Measurements from ENCODE around the gene MAGI3. TPM values are rescaled to one million over a fixed set of nuclear protein-coding genes. Genes with fewer than 3 reads are reported as not detected.

The MAGI3 gene
- total and polyA plus RNA-seq, 9 donors: 5.3 to 20.8 (median 15.4) TPM

DNA sequence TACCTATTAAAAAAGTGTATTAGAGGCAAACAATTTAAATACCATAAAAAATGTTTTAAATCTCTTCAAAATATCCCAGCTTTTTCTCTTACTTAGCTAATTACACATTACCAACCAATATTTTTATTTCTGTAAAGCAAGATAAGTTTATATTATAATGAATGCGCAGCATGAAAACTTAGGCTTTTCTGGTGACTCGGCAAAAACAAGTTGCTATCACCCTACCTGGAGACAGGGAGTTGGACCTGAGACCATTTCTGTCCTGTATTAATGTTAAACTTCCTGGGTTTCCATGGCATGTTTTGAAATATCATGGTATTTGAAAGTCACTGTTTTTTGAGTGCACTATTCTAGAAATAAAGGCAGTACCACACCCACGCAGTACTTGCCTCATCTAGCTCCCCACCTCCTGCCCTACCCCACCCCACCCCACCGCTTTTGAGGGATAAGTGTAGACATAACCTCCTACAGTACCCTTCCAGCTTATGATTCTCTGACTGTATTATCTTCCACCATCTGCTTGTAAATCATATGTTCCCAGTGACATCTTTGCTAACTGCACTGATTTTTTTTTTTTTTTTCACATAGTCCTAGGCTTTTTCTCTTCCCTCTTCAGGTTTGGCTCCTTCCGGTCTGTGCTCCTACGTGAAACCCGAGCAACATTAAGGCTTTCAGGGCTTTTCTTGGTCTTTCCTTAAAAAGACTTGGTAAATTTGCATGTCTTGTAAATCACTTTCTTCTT, 291.5 kb downstream of the MAGI3 start:
- 93 to 96% (median 96%) methylated on average over 7 of the region's 7 CpGs for WGBS, 3 donors
- no peak for DNase-seq
- TF ChIP-seq EP300 (IDR thresholded peaks at IDR 0.05) (no peak), POLR2A (IDR thresholded peaks at IDR 0.05) (no peak)
- TF ChIP-seq, protein P1, sequence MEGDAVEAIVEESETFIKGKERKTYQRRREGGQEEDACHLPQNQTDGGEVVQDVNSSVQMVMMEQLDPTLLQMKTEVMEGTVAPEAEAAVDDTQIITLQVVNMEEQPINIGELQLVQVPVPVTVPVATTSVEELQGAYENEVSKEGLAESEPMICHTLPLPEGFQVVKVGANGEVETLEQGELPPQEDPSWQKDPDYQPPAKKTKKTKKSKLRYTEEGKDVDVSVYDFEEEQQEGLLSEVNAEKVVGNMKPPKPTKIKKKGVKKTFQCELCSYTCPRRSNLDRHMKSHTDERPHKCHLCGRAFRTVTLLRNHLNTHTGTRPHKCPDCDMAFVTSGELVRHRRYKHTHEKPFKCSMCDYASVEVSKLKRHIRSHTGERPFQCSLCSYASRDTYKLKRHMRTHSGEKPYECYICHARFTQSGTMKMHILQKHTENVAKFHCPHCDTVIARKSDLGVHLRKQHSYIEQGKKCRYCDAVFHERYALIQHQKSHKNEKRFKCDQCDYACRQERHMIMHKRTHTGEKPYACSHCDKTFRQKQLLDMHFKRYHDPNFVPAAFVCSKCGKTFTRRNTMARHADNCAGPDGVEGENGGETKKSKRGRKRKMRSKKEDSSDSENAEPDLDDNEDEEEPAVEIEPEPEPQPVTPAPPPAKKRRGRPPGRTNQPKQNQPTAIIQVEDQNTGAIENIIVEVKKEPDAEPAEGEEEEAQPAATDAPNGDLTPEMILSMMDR (IDR thresholded peaks at IDR 0.05): no peak
- Histone ChIP-seq H3K9me3 (no peaks in the 10 kb centered on the region), H3K4me1 (ENCODE audit: insufficient read depth) (peaks cover 3% of the 10 kb centered on the region), H3K4me3 (no peak overlapping the region), H3K27me3 (no peaks in the 10 kb centered on the region), H3K36me3 (no peaks in the 10 kb centered on the region), H3K27ac (no peak overlapping the region)
- intact Hi-C loops (cut with DNase I): loop anchor here in 2 of 4 donors (5.0 to 10.0 kb wide), 4 partner anchors 223 to 1974 kb away; partner anchors contain the start of genes AP4B1 (in 1 of the 2) and DCLRE1B (in 1 of the 2)

DNA sequence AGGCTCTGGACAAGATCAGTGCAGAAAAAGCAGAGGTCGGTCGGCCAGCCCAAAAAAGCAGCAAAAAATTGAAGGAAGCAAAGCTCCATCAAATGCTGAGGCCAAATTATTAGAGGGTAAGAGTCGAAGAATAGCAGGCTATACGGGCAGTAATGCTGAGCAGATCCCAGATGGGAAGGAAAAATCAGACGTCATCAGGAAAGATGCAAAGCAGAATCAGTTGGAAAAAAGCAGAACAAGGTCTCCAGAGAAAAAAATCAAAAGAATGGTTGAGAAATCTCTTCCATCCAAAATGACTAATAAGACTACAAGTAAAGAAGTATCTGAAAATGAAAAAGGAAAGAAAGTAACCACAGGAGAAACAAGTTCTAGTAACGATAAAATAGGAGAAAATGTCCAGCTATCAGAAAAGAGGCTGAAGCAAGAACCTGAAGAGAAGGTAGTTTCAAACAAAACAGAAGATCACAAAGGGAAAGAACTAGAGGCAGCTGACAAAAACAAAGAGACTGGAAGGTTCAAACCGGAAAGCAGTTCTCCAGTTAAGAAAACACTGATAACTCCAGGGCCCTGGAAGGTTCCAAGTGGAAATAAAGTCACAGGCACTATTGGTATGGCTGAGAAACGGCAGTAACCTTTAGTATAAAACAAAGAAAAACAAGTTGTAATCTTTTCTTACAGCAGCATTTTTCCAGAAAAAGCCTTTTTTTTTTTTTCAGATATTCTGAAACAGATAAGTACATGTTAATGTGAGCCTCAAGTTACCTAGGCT, 293.3 kb downstream of the MAGI3 start:
- DNase-seq: peak in 2 of 5 donors; percentile 18 to 19
- no peaks in the 10 kb centered on the region for H3K36me3 ChIP-seq
- WGBS, 3 donors: 29 to 32% (median 30%) methylated on average over 8 of the region's 8 CpGs
- intact Hi-C loops (cut with DNase I): loop anchor here in 2 of 4 donors (5.0 to 10.0 kb wide), 4 partner anchors 221 to 1976 kb away; partner anchors contain the start of genes AP4B1 (in 1 of the 2) and DCLRE1B (in 1 of the 2)
- peak overlapping the region; percentile 48 to 74 for H3K27ac ChIP-seq
- H3K27me3 ChIP-seq: no peaks in the 10 kb centered on the region
- no peak for TF ChIP-seq POLR2A (IDR thresholded peaks at IDR 0.05)
- TF ChIP-seq, protein P1 (IDR thresholded peaks at IDR 0.05): no peak
- no peak for TF ChIP-seq EP300 (IDR thresholded peaks at IDR 0.05)
- H3K4me3 ChIP-seq: no peak overlapping the region
- peaks cover 3% of the 10 kb centered on the region for H3K4me1 ChIP-seq (ENCODE audit: insufficient read depth)
- H3K9me3 ChIP-seq: no peaks in the 10 kb centered on the region

DNA sequence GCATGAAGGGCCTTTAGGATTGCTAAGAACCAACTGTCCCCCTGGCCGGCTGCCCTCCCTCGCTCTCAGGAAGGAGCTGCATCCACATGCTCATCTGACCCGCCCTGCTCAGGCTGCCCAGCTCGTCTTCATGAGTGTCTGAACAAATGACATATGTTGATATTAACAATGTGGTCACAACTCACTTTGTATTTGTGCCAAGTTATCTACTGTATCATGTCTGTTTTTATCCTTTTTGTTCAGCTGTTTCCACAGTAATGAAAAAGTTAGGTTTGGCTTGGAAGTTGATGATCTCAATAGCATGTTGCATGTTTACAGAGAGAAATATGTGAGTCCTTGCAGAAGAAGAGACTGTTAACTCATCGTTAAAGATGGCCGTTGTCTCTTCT, 293.8 kb downstream of the MAGI3 start:
- WGBS, 3 donors: 11 to 24% (median 12%) methylated on average over 6 of the region's 6 CpGs
- H3K4me1 ChIP-seq (ENCODE audit: insufficient read depth): peaks cover 3% of the 10 kb centered on the region
- peak overlapping the region; percentile 48 to 74 for H3K27ac ChIP-seq
- no peaks in the 10 kb centered on the region for H3K27me3 ChIP-seq
- H3K4me3 ChIP-seq: no peak overlapping the region
- no peaks in the 10 kb centered on the region for H3K36me3 ChIP-seq
- intact Hi-C loops (cut with DNase I): loop anchor here in 2 of 4 donors (5.0 to 10.0 kb wide), 4 partner anchors 221 to 1977 kb away; partner anchors contain the start of genes AP4B1 (in 1 of the 2) and DCLRE1B (in 1 of the 2)
- peak; percentile 73 to 87 (median 77) for DNase-seq
- no peaks in the 10 kb centered on the region for H3K9me3 ChIP-seq
- no peak for TF ChIP-seq EP300 (IDR thresholded peaks at IDR 0.05)
- TF ChIP-seq, protein P1 (IDR thresholded peaks at IDR 0.05): no peak
- TF ChIP-seq POLR2A (IDR thresholded peaks at IDR 0.05): no peak

DNA sequence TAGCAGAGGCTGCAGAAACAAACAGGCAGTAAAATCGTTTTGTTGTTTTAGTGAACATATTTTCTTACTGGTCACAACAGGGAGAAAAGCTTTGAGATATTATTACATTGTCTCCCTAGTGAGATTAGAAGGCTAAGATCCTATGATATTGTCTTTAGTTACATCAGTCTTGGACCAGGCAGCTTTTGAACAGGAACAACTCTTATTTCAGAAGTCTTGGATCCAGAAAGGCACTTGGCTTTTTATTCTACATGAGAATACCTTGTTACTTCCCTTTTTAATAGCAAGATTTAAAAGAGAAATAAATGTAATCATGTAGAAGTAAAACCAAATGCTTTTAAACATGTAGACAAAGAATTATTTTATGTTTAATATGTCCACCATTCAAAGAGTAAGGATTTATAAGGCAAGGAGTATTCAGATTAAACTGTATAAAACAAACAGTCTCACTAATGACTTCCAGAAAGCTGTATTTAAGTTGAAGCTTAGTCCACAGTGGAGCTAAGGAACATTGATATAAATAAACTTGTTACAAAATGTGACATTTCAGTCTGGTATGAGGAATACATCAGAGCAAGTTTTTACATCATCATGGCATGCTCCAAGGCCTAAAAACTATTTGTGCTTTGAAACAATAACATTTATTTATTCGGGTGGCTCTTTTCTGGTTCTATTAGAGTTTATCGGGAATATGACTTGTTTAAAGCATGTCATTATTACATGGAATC, 296.7 kb downstream of the MAGI3 start:
- Histone ChIP-seq H3K27me3 (no peaks in the 10 kb centered on the region), H3K4me1 (ENCODE audit: insufficient read depth) (peaks cover 3% of the 10 kb centered on the region), H3K27ac (no peak overlapping the region), H3K36me3 (no peaks in the 10 kb centered on the region), H3K4me3 (no peak overlapping the region), H3K9me3 (no peaks in the 10 kb centered on the region)
- intact Hi-C loops (cut with DNase I): loop anchor here in 1 of 4 donors (10.0 kb wide), 2 partner anchors 218 to 542 kb away; partner anchors contain the start of genes AP4B1 and DCLRE1B
- no peak for TF ChIP-seq POLR2A (IDR thresholded peaks at IDR 0.05)
- TF ChIP-seq, protein P1 (IDR thresholded peaks at IDR 0.05): no peak
- TF ChIP-seq EP300 (IDR thresholded peaks at IDR 0.05): no peak
- no peak for DNase-seq
- 84% methylated on average over 3 of the region's 3 CpGs for WGBS, 3 donors
